ENCODE results near the gene HAPLN1.

HAPLN1 gene

GRCh38 chr5:83688281-83688680 is 32.4 kb downstream of the HAPLN1 start:
- Mint-ChIP-seq H3K27me3 (ENCODE audit: low read depth, poor library complexity) (no peaks in the 10 kb centered on the region), H3K36me3 (ENCODE audit: low read depth) (peaks cover 19% of the 10 kb centered on the region), H3K4me1 (no peaks in the 10 kb centered on the region), H3K4me3 (no peak overlapping the region), H3K9me3 (no peaks in the 10 kb centered on the region), H3K27ac (no peak overlapping the region)
- TF ChIP-seq, protein P1, sequence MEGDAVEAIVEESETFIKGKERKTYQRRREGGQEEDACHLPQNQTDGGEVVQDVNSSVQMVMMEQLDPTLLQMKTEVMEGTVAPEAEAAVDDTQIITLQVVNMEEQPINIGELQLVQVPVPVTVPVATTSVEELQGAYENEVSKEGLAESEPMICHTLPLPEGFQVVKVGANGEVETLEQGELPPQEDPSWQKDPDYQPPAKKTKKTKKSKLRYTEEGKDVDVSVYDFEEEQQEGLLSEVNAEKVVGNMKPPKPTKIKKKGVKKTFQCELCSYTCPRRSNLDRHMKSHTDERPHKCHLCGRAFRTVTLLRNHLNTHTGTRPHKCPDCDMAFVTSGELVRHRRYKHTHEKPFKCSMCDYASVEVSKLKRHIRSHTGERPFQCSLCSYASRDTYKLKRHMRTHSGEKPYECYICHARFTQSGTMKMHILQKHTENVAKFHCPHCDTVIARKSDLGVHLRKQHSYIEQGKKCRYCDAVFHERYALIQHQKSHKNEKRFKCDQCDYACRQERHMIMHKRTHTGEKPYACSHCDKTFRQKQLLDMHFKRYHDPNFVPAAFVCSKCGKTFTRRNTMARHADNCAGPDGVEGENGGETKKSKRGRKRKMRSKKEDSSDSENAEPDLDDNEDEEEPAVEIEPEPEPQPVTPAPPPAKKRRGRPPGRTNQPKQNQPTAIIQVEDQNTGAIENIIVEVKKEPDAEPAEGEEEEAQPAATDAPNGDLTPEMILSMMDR (IDR thresholded peaks at IDR 0.05), result no peak
- DNase-seq, result no peak

DNA sequence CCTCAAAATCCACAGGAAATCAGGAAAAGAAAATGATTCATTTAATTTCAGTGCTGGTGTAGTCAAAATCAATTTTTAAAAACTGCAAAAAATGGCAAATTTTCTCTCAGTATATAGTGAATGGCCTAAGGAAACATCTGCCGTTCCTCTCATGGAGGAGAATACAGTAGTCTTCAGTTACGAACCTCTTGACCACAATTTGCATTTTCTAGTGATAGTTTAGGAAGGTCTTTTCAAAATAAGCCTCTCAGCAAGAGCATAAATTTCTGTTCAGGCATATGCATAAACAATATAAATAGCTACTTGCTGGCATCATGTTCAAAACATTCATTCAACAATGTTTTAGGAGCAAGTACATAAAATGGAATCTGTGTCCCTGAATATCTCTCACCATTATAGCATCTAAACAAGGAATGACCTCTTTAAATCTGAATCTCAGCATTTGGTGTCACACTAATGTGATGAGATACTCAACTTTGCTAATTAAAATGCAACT is 33.5 kb downstream of the HAPLN1 start:
- H3K4me1 Mint-ChIP-seq, result no peaks in the 10 kb centered on the region
- no peaks in the 10 kb centered on the region for H3K9me3 Mint-ChIP-seq
- DNase-seq, result no peak
- H3K4me3 Mint-ChIP-seq, result no peak overlapping the region
- H3K27me3 Mint-ChIP-seq (ENCODE audit: low read depth, poor library complexity), result no peaks in the 10 kb centered on the region
- TF ChIP-seq, protein P1 (IDR thresholded peaks at IDR 0.05), result no peak
- H3K36me3 Mint-ChIP-seq (ENCODE audit: low read depth), result peaks cover 10% of the 10 kb centered on the region
- H3K27ac Mint-ChIP-seq, result no peak overlapping the region

GRCh38 chr5:83686251-83686650 is 34.4 kb downstream of the HAPLN1 start:
- no peak for DNase-seq
- no peaks in the 10 kb centered on the region for H3K4me1 Mint-ChIP-seq
- TF ChIP-seq, protein P1 (IDR thresholded peaks at IDR 0.05), result no peak
- no peaks in the 10 kb centered on the region for H3K27me3 Mint-ChIP-seq (ENCODE audit: low read depth, poor library complexity)
- peaks cover 5% of the 10 kb centered on the region for H3K36me3 Mint-ChIP-seq (ENCODE audit: low read depth)
- no peaks in the 10 kb centered on the region for H3K9me3 Mint-ChIP-seq
- no peak overlapping the region for H3K27ac Mint-ChIP-seq
- H3K4me3 Mint-ChIP-seq, result no peak overlapping the region

- H3K36me3 Mint-ChIP-seq (ENCODE audit: low read depth), result no peaks in the 10 kb centered on the region
- no peaks in the 10 kb centered on the region for H3K9me3 Mint-ChIP-seq
- TF ChIP-seq, protein P1 (IDR thresholded peaks at IDR 0.05), result no peak
- H3K27ac Mint-ChIP-seq, result no peak overlapping the region
- no peak for DNase-seq
- no peaks in the 10 kb centered on the region for H3K4me1 Mint-ChIP-seq
- H3K4me3 Mint-ChIP-seq, result no peak overlapping the region
- H3K27me3 Mint-ChIP-seq (ENCODE audit: low read depth, poor library complexity), result no peaks in the 10 kb centered on the region
Observed at GRCh38 chr5:83683836-83684235, 36.8 kb downstream of the HAPLN1 start.

- H3K27ac Mint-ChIP-seq, result no peak overlapping the region
- no peaks in the 10 kb centered on the region for H3K9me3 Mint-ChIP-seq
- H3K4me1 Mint-ChIP-seq, result no peaks in the 10 kb centered on the region
- no peak overlapping the region for H3K4me3 Mint-ChIP-seq
- TF ChIP-seq, protein P1 (IDR thresholded peaks at IDR 0.05), result no peak
- H3K36me3 Mint-ChIP-seq (ENCODE audit: low read depth), result peaks cover 40% of the 10 kb centered on the region
- no peaks in the 10 kb centered on the region for H3K27me3 Mint-ChIP-seq (ENCODE audit: low read depth, poor library complexity)
- DNase-seq, result no peak
Observed at GRCh38 chr5:83672646-83673045, 48.0 kb downstream of the HAPLN1 start.

DNA sequence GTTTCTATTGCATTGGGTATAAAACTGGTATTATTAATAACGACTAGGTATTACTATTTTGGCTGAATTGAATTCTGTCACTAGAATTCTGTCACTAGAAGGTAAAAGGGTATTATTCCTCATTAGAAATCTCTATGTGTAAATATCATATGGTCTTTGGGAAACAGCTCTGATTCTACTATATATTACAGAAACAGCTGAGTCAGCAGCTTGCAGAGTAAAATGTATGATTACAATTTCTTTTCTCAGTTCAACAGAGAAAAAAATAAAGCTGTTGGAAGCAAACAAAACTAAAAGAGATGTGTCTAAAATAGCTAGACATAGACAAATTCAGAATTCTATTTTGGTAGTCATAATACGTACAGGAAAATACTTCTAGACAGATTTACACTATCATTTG is 48.5 kb downstream of the HAPLN1 start:
- Mint-ChIP-seq H3K4me1 (no peaks in the 10 kb centered on the region), H3K9me3 (no peaks in the 10 kb centered on the region), H3K27me3 (ENCODE audit: low read depth, poor library complexity) (no peaks in the 10 kb centered on the region), H3K4me3 (no peak overlapping the region), H3K27ac (no peak overlapping the region), H3K36me3 (ENCODE audit: low read depth) (peaks cover 38% of the 10 kb centered on the region)
- no peak for DNase-seq
- TF ChIP-seq, protein P1 (IDR thresholded peaks at IDR 0.05), result no peak
